ENCODE data around the gene MPPED1.

MPPED1 gene

GRCh38 chr22:43375951-43376455 is 35.8 kb upstream of the MPPED1 start:
- no peak overlapping the region for H3K27ac ChIP-seq

GRCh38 chr22:43376765-43377547 is 34.9 kb upstream of the MPPED1 start:
- H3K27ac ChIP-seq, result peak overlapping the region in 1 of 2 donors; percentile 27
- H3K9me3 ChIP-seq, result no peaks in the 10 kb centered on the region
- H3K27me3 ChIP-seq, result peaks cover 0 to 9% of the 10 kb centered on the region in 2 donors

More at GRCh38 chr22:43375951-43376455, 35.8 kb upstream of the MPPED1 start:
- peaks cover 0 to 15% of the 10 kb centered on the region in 2 donors for H3K27me3 ChIP-seq
- TF ChIP-seq CTCF (IDR thresholded peaks at IDR 0.05), result no peak
- intact Hi-C loops (cut with DNase I; ENCODE audit: low total_unique reads), result no loop called here
- no peaks in the 10 kb centered on the region for H3K36me3 ChIP-seq
- peaks cover 0 to 25% (median 13%) of the 10 kb centered on the region in 4 donors for H3K4me1 ChIP-seq
- H3K4me3 ChIP-seq, result no peak overlapping the region
- no peaks in the 10 kb centered on the region for H3K9me3 ChIP-seq
- no peak for DNase-seq

GRCh38 chr22:43377548-43377895 is 34.3 kb upstream of the MPPED1 start:
- Histone ChIP-seq H3K27me3 (peaks cover 0 to 5% of the 10 kb centered on the region in 2 donors), H3K4me3 (no peak overlapping the region), H3K27ac (no peak overlapping the region), H3K4me1 (peaks cover 0 to 25% (median 13%) of the 10 kb centered on the region in 4 donors), H3K36me3 (no peaks in the 10 kb centered on the region), H3K9me3 (no peaks in the 10 kb centered on the region)
- intact Hi-C loops (cut with DNase I; ENCODE audit: low total_unique reads), result no loop called here
- DNase-seq, result no peak
- TF ChIP-seq CTCF (IDR thresholded peaks at IDR 0.05), result no peak

More at GRCh38 chr22:43376765-43377547, 34.9 kb upstream of the MPPED1 start:
- H3K4me1 ChIP-seq, result peaks cover 0 to 25% (median 13%) of the 10 kb centered on the region in 4 donors
- DNase-seq, result no peak
- TF ChIP-seq CTCF (IDR thresholded peaks at IDR 0.05), result no peak
- intact Hi-C loops (cut with DNase I; ENCODE audit: low total_unique reads), result no loop called here
- no peaks in the 10 kb centered on the region for H3K36me3 ChIP-seq
- no peak overlapping the region for H3K4me3 ChIP-seq

- H3K27me3 ChIP-seq, result peaks cover 0 to 7% of the 10 kb centered on the region in 2 donors
- H3K4me1 ChIP-seq, result peaks cover 0 to 25% (median 13%) of the 10 kb centered on the region in 4 donors
- H3K27ac ChIP-seq, result no peak overlapping the region
- H3K36me3 ChIP-seq, result no peaks in the 10 kb centered on the region
- H3K9me3 ChIP-seq, result no peaks in the 10 kb centered on the region
- no peak for TF ChIP-seq CTCF (IDR thresholded peaks at IDR 0.05)
- intact Hi-C loops (cut with DNase I; ENCODE audit: low total_unique reads), result no loop called here
- no peak for DNase-seq
- no peak overlapping the region for H3K4me3 ChIP-seq
Measured at GRCh38 chr22:43377896-43378704, 33.7 kb upstream of the MPPED1 start.

- no peak for DNase-seq
- Histone ChIP-seq H3K36me3 (no peaks in the 10 kb centered on the region), H3K4me3 (no peak overlapping the region), H3K9me3 (no peaks in the 10 kb centered on the region), H3K27me3 (peaks cover 0 to 19% of the 10 kb centered on the region in 2 donors), H3K27ac (no peak overlapping the region), H3K4me1 (peaks cover 0 to 22% (median 15%) of the 10 kb centered on the region in 4 donors)
- intact Hi-C loops (cut with DNase I; ENCODE audit: low total_unique reads), result loop anchor here (10.0 kb wide), 1 partner anchor 1243 kb away; no protein-coding TSS in a partner anchor
- no peak for TF ChIP-seq CTCF (IDR thresholded peaks at IDR 0.05)
Measured at GRCh38 chr22:43381693-43382092, 30.1 kb upstream of the MPPED1 start.
